ENCODE data around the gene IFT57.
"Not testable (repeated sequence)": the region's sequence is repeated elsewhere in the genome, so short reads cannot be mapped to it uniquely, and the experiment has no call there.

IFT57 gene

DNA sequence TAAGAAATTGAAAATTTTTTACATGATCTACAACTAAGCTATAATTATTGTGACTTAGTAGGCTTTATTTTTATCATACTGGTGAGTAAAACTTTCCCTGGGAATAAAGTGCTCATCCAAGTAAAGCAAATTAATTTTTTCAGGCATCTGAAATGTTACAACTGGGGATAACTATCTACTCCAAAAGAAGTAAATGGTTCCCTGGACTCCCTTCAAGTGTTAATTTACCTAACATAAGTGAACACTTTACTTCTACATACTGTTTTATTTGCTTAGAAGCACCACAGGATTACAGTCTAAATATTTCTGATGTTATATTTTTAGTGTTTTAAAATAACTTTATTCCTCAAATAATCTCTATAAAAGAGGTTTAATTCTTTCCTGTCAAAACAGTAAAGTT lies 57.8 kb downstream of the IFT57 start:
- DNase-seq (ENCODE audit: insufficient read length, low spot score), result no peak
- FAIRE-seq, result no peak
- TF ChIP-seq POLR2A (IDR thresholded peaks at IDR 0.05; ENCODE audit: low read depth, low read length), result no peak

GRCh38 chr3:108159865-108160264 lies 62.4 kb downstream of the IFT57 start:
- no peak for DNase-seq (ENCODE audit: insufficient read length, low spot score)
- no peak for TF ChIP-seq POLR2A (IDR thresholded peaks at IDR 0.05; ENCODE audit: low read depth, low read length)
- peak; percentile 89 for FAIRE-seq

DNA sequence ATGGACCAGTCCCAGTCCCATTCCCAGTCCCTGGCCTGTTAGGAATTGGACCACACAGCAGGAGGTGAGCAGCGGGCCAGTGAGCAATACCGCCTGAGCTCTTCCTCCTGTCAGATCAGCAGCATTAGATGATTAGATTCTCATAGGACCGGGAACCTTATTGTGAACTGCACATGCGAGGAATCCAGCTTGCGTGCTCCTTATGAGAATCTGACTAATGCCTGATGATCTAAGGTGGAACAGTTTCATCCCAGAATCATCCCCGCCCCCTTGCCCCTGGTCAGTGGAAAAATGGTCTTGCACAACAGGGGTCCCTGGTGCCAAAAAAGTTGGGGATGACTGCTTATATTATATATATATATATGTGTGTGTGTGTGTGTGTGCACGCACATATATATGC lies 63.1 kb downstream of the IFT57 start:
- no peak for DNase-seq (ENCODE audit: insufficient read length, low spot score)
- no peak for TF ChIP-seq POLR2A (IDR thresholded peaks at IDR 0.05; ENCODE audit: low read depth, low read length)
- FAIRE-seq, result peak; percentile 27

DNA sequence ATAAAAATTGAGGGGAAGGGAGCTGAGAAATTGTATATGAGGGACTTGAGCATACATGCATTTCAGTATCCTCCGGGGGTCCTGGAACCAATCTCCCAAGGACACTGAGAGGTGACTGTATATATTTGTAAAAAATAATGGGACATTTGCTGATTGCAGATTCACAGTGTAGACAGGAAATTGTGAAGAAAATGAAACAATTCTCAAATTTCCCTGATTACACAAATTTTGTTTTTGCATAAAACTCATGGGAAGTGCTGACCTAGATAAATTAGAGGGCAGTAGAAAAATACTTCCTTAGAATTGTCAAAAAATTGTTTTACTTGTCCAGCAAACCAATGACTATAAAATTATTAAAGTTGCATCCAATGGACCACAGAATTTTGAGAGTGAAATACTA lies 64.0 kb downstream of the IFT57 start:
- FAIRE-seq (no peak), DNase-seq (ENCODE audit: insufficient read length, low spot score) (no peak)
- no peak for TF ChIP-seq POLR2A (IDR thresholded peaks at IDR 0.05; ENCODE audit: low read depth, low read length)

DNA sequence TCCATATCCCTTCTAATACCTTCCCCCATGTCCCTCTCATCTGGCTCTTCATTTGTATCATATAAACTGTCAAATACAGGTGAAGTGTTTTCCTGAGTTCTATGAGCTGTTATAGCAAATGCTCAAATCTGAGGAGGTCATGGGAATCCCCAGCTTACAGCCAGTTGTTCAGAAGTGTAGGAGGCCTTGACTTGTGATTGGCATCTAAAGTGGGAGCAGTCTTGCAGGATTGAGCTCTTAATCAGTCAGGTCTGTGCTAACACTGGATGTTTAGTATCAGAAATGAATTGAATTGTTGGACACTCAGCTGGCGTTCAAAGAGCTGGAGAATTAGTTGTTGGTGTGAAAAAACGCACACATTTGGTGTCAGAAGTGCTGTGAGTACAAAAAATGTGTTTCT lies 65.0 kb downstream of the IFT57 start:
- DNase-seq (ENCODE audit: insufficient read length, low spot score) (no peak), FAIRE-seq (no peak)
- no peak for TF ChIP-seq POLR2A (IDR thresholded peaks at IDR 0.05; ENCODE audit: low read depth, low read length)

DNA sequence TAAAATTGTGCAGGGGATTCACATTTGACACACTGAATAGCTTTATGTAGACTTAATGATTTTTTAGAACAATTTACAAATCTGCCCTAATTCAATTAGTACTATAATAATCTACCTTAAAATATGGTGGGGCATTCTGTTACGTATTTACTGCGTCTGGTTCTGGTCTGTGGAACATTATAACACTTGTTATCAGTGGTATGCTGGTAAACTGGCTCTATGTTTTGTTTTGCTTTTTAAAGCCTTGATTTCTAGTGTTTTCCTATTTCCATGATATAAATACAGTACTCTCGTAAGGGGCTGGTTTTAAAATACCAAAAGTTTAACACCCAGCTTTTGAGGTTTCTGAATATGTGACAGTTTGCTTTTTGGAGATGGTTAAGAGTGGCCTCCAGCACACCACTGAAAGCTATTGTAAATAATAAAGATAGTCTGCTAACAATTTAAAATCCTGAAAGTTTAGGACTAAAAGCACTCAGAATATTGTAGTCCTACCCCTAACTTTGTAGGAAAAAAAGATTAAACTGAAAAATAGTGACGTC lies 65.8 kb downstream of the IFT57 start:
- TF ChIP-seq POLR2A (IDR thresholded peaks at IDR 0.05; ENCODE audit: low read depth, low read length), result no peak
- FAIRE-seq (no peak), DNase-seq (ENCODE audit: insufficient read length, low spot score) (no peak)

GRCh38 chr3:108155642-108156041 lies 66.6 kb downstream of the IFT57 start:
- FAIRE-seq; DNase-seq (ENCODE audit: insufficient read length, low spot score): not testable (repeated sequence)

GRCh38 chr3:108153451-108153981 lies 68.7 kb downstream of the IFT57 start:
- TF ChIP-seq POLR2A (IDR thresholded peaks at IDR 0.05; ENCODE audit: low read depth, low read length), result no peak
- FAIRE-seq (peak; percentile 77), DNase-seq (ENCODE audit: insufficient read length, low spot score) (peak; percentile 12)

DNA sequence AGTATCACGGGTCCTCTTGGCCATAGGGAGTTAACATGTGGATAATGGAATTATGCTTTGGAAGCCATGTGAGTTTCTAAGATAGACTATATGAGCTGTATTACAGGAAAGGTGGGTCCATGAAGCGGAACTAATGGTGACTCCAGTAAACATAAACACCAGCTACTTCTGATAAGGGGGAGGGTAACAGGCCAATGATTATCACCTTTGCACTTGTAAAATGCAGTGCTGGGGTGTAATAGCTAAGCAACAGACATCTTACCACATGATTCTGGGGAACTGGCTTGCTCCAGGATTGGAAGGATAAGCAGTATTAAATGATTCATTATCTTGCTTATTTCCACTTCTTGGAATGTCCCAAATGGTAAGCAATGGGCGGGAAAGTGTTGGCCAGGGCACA lies 70.0 kb downstream of the IFT57 start:
- DNase-seq (ENCODE audit: insufficient read length, low spot score) (no peak), FAIRE-seq (no peak)
- TF ChIP-seq POLR2A (IDR thresholded peaks at IDR 0.05; ENCODE audit: low read depth, low read length), result no peak

DNA sequence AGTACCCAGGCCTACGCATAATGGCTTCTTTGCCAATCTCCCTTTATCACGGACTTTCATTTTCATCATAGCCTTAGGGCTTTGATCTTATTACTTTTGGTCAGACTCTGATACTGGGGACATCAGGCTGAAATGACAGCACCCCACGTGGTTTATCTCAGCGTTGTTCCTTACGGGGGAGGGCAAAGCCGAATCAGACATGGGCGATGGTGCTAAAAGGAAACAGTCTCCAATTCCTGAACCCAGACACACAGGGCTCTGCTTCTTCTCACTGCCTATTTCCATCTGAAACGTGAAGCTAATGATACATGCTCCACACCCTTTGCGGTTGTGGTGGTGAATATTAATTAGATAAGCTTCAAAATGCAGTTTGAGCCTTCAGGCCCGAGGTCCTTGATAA lies 72.0 kb downstream of the IFT57 start:
- DNase-seq (ENCODE audit: insufficient read length, low spot score) (no peak), FAIRE-seq (no peak)
- no peak for TF ChIP-seq POLR2A (IDR thresholded peaks at IDR 0.05; ENCODE audit: low read depth, low read length)

GRCh38 chr3:108146139-108146538 lies 76.1 kb downstream of the IFT57 start:
- no peak for FAIRE-seq
- no peak for DNase-seq (ENCODE audit: insufficient read length, low spot score)
- no peak for TF ChIP-seq POLR2A (IDR thresholded peaks at IDR 0.05; ENCODE audit: low read depth, low read length)

DNA sequence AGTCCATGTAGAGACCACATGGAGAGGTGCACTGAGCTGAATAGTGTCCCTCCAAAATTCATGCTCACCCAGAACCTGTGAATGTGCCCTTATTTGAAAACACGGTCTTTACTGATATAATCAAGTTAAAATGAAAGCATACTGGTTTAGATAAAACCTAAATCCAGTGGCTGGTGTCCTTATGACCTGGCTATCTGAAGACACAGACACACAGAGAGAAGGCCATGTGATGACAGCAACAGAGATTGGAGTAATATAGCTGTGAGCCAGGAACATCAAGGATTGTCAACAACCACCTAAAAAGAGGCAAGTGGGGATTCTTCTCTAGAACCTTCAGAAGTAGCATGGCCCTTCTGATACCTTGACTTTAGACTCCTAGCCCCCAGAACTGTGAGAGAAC lies 76.6 kb downstream of the IFT57 start:
- TF ChIP-seq POLR2A (IDR thresholded peaks at IDR 0.05; ENCODE audit: low read depth, low read length), result no peak
- DNase-seq (ENCODE audit: insufficient read length, low spot score) (no peak), FAIRE-seq (no peak)

DNA sequence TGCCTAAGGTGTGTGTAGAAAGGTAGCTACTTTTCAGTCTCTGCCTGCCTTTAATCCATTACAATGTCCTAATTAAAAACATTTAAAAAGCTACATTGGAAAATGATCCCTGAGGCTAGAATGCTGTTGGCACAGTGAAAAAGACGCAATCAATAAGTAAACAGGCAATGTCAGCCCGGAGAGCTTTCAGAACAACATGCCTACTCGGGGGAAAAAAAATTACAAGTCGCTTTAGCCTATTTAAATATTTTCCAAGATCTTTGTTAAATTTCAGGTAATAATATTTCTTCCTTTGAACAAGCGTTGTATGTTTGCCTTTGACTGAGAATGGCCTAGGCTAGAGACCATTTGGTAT lies 84.8 kb downstream of the IFT57 start:
- TF ChIP-seq POLR2A (IDR thresholded peaks at IDR 0.05; ENCODE audit: low read depth, low read length), result no peak
- no peak for DNase-seq (ENCODE audit: insufficient read length, low spot score)
- no peak for FAIRE-seq

DNA sequence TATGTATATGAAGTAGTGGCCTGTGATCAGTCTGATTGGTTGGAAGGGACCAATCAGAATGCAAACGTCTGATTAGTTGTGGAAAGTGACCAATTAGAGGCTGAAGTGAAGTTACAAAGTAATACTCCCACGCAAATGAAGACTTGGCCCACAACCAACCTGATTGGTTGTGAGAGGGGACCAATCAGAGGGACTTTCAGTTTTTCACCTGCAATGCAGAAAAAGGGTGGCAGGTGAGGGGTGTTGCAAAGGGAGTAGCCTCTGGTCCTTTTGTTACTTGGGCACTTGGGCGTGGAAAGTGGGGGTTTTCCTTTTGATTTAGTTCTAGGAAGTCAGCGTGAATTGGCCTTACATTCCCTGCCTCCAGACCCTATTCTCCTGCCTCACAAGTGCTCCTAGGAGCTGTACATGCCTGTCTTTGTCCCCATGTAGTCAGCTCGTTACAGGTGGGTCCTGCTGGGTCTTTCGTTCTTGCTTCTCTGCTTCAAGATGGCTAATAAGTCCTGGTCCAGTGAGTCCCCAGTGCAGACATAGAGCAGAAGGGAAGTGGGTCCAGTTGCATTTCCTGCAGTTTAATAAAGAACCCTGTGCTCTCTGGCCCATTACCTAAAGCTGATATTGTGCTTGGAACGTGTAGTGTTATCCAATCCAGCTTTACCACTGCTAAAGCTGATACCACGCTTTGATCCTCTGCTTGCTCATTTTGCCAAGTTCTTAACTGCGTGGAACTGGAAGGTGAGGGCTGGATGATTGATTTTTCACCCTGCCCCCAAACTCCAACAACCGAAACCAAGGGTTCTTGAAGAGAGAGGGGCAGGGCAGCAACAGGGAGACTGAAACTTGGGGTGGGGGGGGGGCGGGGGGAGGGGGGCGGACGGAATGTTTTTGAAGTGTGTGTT lies 85.4 kb downstream of the IFT57 start:
- DNase-seq (ENCODE audit: insufficient read length, low spot score) (no peak), FAIRE-seq (no peak)
- no peak for TF ChIP-seq POLR2A (IDR thresholded peaks at IDR 0.05; ENCODE audit: low read depth, low read length)

DNA sequence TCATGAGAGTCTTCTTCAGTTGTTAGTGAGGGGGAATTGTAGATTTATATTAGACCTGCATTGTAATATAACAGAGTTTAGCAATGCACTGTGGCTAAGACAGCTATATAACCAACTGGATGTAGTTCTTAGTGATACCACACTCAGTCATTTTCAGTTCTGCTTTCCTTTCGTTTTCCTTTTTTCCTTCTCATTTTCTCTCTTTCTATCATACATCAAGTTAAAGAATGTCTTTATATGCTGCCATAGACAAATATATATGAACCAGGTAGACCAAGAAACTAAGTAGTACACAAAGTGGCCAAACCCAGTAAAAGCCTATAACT lies 87.7 kb downstream of the IFT57 start:
- no peak for TF ChIP-seq POLR2A (IDR thresholded peaks at IDR 0.05; ENCODE audit: low read depth, low read length)
- DNase-seq (ENCODE audit: insufficient read length, low spot score) (no peak), FAIRE-seq (no peak)
